PC-9 (cell line): ENCODE measurements around the gene MRC2.

ENCODE experiments used
- EZH2 ChIP-seq: fragments of 200-600 bp; sonication (generic); IDR thresholded peaks from 2 replicates; pipeline ENCODE4 v1.8.0; 2017; ENCODE audit warnings: antibody characterized with exemption, low read depth
- TF ChIP-seq, protein P1 (sequence below): fragments of 200-600 bp; sonication (generic); conservative IDR thresholded peaks from 2 replicates; pipeline ENCODE4 v1.6.1; 2017; ENCODE audit warnings: mixed run types, antibody characterized with exemption, mild to moderate bottlenecking, moderate library complexity

DNA sequence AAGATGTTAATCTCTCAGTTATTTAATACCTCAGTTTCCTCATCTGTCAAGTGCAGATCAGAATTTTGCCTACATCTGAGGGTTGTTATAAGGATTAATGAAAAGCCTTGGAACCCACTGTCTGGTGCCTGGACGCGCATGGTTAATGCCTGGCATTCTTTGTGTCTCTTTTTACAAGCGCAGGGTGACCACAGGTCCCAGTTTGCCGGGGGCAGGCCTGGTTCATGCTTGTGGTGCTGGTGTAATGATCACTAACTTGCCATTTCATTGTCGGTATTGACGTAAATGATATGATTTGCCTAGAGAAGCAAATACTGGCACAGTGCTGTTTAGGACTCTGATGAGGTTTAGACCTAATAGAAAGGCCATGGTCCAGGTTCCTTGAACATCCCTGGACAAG is 23.1 kb downstream of the MRC2 start:
- TF ChIP-seq, protein P1, sequence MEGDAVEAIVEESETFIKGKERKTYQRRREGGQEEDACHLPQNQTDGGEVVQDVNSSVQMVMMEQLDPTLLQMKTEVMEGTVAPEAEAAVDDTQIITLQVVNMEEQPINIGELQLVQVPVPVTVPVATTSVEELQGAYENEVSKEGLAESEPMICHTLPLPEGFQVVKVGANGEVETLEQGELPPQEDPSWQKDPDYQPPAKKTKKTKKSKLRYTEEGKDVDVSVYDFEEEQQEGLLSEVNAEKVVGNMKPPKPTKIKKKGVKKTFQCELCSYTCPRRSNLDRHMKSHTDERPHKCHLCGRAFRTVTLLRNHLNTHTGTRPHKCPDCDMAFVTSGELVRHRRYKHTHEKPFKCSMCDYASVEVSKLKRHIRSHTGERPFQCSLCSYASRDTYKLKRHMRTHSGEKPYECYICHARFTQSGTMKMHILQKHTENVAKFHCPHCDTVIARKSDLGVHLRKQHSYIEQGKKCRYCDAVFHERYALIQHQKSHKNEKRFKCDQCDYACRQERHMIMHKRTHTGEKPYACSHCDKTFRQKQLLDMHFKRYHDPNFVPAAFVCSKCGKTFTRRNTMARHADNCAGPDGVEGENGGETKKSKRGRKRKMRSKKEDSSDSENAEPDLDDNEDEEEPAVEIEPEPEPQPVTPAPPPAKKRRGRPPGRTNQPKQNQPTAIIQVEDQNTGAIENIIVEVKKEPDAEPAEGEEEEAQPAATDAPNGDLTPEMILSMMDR, result no peak
- no peak for TF ChIP-seq EZH2
